ENCODE data around the gene CRY2.

Gene CRY2

DNA sequence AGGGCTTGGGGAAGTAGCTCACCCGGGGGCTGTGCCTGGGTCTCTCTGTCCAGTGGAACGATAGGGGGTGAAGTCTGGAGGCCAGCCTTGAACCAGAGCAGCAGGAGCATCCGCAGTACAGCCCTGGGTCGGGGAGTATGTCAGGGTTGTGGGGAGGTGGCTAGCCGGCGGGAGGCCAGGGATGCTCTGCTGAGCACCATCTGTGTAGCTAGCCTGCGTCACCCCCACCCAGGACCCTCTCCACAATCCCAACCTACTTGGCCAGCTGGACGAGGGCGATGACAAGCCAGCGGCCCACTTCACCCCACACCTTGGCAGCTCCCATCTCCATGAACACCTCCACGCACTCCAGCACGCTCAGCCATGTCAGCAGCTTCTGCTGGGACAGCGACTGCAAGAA lies 68.2 kb downstream of the CRY2 start:
- no peak for TF ChIP-seq FOXM1 (IDR thresholded peaks at IDR 0.05; ENCODE audit: borderline replicate concordance, low read depth)
- TF ChIP-seq EP300 (IDR thresholded peaks at IDR 0.05; ENCODE audit: borderline replicate concordance): no peak
- TF ChIP-seq CREB1 (IDR thresholded peaks at IDR 0.05; ENCODE audit: low read depth): no peak
- no peak for TF ChIP-seq RAD21 (IDR thresholded peaks at IDR 0.05; ENCODE audit: low read depth)
- TF ChIP-seq CEBPB (IDR thresholded peaks at IDR 0.05): no peak
- TF ChIP-seq, protein P1, sequence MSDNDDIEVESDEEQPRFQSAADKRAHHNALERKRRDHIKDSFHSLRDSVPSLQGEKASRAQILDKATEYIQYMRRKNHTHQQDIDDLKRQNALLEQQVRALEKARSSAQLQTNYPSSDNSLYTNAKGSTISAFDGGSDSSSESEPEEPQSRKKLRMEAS (IDR thresholded peaks at IDR 0.05): no peak
- no peak for TF ChIP-seq NFIC (IDR thresholded peaks at IDR 0.05)
- TF ChIP-seq TCF12 (IDR thresholded peaks at IDR 0.05; ENCODE audit: low read depth): no peak
- no peak for TF ChIP-seq TEAD4 (IDR thresholded peaks at IDR 0.05)
- TF ChIP-seq ZBTB7A (IDR thresholded peaks at IDR 0.05; ENCODE audit: low read depth): no peak

DNA sequence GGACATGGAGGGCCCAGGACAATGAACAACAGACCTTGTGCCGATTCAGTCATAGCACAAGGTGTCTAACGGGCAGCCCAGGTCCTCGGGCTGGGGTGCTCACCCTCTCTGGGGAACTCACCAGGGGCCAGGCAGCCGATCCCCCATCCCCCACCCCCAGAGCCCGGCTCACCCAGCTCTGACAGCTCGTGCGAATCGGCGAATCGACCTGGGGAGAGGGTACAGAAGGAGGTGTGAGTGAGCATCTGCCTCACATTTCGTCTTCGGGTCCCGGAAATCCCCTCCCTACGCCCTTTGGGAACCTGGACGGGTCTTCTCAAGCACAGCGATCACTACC lies 70.0 kb downstream of the CRY2 start:
- TF ChIP-seq TAF1 (IDR thresholded peaks at IDR 0.05; ENCODE audit: low read depth): no peak

DNA sequence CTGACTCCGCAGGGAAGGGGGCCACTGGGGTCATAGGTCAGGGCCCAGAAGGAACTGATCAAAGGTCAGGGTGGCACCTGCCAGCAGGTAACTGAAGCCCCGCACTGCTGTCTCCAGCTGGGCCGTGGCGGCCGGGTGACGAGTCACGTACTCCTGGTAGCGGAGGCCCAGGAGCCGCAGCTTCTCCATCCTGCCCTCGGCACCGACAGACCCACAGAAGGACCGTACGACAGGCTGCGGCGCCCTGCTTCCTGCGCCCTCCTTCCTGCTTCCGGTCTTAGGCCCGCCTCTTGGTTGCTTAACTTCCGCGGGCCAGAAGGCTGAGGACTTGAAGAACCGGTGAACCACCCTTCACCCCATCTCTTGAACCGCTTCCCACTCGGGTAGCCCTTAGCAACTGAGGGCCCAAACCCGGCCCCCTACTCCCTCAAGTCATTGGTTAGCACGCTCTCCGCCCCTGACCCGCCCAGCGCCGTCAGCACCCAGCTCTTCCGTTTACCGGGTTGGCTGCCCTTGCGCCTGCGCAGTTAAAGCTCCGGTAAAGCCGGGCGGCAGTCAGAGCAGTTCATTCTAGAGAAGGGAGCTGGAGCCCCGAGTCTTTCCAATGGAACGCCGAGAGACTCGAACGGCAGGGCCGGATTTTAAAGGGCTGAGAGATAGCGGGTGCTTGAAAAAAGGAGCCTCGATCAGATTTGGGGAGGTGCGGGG lies 70.5 kb downstream of the CRY2 start, which contains the start of gene PEX16:
Gene PEX16, minus strand, starts transcription at position 255 of the 708 bp plus-strand sequence. Its CDS starts 66 bp downstream, at position 189.
- TF ChIP-seq, protein P2, sequence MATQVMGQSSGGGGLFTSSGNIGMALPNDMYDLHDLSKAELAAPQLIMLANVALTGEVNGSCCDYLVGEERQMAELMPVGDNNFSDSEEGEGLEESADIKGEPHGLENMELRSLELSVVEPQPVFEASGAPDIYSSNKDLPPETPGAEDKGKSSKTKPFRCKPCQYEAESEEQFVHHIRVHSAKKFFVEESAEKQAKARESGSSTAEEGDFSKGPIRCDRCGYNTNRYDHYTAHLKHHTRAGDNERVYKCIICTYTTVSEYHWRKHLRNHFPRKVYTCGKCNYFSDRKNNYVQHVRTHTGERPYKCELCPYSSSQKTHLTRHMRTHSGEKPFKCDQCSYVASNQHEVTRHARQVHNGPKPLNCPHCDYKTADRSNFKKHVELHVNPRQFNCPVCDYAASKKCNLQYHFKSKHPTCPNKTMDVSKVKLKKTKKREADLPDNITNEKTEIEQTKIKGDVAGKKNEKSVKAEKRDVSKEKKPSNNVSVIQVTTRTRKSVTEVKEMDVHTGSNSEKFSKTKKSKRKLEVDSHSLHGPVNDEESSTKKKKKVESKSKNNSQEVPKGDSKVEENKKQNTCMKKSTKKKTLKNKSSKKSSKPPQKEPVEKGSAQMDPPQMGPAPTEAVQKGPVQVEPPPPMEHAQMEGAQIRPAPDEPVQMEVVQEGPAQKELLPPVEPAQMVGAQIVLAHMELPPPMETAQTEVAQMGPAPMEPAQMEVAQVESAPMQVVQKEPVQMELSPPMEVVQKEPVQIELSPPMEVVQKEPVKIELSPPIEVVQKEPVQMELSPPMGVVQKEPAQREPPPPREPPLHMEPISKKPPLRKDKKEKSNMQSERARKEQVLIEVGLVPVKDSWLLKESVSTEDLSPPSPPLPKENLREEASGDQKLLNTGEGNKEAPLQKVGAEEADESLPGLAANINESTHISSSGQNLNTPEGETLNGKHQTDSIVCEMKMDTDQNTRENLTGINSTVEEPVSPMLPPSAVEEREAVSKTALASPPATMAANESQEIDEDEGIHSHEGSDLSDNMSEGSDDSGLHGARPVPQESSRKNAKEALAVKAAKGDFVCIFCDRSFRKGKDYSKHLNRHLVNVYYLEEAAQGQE (IDR thresholded peaks at IDR 0.05; ENCODE audit: low read depth): no peak
- 0 out of 2 replicates have a peak, but pooled peaks have one; percentile 1 for TF ChIP-seq RAD21 (IDR thresholded peaks at IDR 0.05; ENCODE audit: low read depth)
- no peak for TF ChIP-seq TEAD4 (IDR thresholded peaks at IDR 0.05)
- TF ChIP-seq NFIC (IDR thresholded peaks at IDR 0.05): peak; percentile 53
- peak; percentile 45; the same call in 1 of the 2 replicates for TF ChIP-seq TCF12 (IDR thresholded peaks at IDR 0.05; ENCODE audit: low read depth)
- TF ChIP-seq CEBPB (IDR thresholded peaks at IDR 0.05): peak; percentile 98
- TF ChIP-seq, protein P3, sequence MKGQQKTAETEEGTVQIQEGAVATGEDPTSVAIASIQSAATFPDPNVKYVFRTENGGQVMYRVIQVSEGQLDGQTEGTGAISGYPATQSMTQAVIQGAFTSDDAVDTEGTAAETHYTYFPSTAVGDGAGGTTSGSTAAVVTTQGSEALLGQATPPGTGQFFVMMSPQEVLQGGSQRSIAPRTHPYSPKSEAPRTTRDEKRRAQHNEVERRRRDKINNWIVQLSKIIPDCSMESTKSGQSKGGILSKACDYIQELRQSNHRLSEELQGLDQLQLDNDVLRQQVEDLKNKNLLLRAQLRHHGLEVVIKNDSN (IDR thresholded peaks at IDR 0.05): no peak
- peak; percentile 54; the same call in 1 of the 2 replicates for TF ChIP-seq FOXM1 (IDR thresholded peaks at IDR 0.05; ENCODE audit: borderline replicate concordance, low read depth)
- TF ChIP-seq TAF1 (IDR thresholded peaks at IDR 0.05; ENCODE audit: low read depth): peak; percentile 70
- no peak for TF ChIP-seq EGR1 (IDR thresholded peaks at IDR 0.05)
- TF ChIP-seq EP300 (IDR thresholded peaks at IDR 0.05; ENCODE audit: borderline replicate concordance): 0 out of 2 replicates have a peak, but pooled peaks have one; percentile 25
- TF ChIP-seq ZBTB7A (IDR thresholded peaks at IDR 0.05; ENCODE audit: low read depth): 0 out of 2 replicates have a peak, but pooled peaks have one; percentile 13
- TF ChIP-seq, protein P1 (IDR thresholded peaks at IDR 0.05): peak; percentile 59
- peak; percentile 27; the same call in 1 of the 2 replicates for TF ChIP-seq CREB1 (IDR thresholded peaks at IDR 0.05; ENCODE audit: low read depth)

DNA sequence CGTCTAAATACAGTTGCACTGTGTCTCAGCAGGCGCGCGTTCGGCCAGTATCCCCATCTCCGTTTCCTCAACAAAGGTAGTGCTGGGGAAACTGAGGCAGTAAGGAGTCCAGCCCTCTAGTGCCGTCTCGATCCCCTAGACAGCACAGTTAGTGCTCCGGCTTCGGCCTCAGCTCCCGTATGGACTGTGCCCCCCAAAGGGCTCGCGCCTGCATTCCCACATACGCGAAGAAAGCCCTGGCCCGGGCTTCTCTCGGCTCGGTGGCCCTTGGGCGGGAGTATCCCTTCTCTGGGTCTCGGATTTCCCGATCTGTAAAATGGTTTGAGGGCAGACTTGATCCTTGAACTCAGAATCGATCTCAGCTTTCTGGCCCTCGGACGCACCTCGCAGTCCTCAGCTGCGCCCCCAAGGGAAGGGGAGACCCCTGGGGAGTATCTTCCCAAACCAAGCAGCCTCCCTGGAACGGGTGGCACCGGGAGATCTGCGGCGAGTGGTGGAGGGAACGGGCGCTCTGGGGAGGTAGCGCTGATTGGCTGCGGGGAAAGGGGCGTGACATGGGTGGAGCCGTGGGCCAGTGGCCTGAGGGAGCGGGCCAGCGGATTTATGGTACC lies 71.2 kb downstream of the CRY2 start:
- TF ChIP-seq RAD21 (IDR thresholded peaks at IDR 0.05; ENCODE audit: low read depth) (no peak), EP300 (IDR thresholded peaks at IDR 0.05; ENCODE audit: borderline replicate concordance) (no peak), TEAD4 (IDR thresholded peaks at IDR 0.05) (no peak), YY1 (IDR thresholded peaks at IDR 0.05; ENCODE audit: low read depth) (peak; percentile 20; the same call in 1 of the 2 replicates), EGR1 (IDR thresholded peaks at IDR 0.05) (no peak), NFIC (IDR thresholded peaks at IDR 0.05) (no peak), ZBTB7A (IDR thresholded peaks at IDR 0.05; ENCODE audit: low read depth) (peak; percentile 54; the same call in 1 of the 2 replicates), TAF1 (IDR thresholded peaks at IDR 0.05; ENCODE audit: low read depth) (no peak), CREB1 (IDR thresholded peaks at IDR 0.05; ENCODE audit: low read depth) (no peak), FOXM1 (IDR thresholded peaks at IDR 0.05; ENCODE audit: borderline replicate concordance, low read depth) (no peak), TCF12 (IDR thresholded peaks at IDR 0.05; ENCODE audit: low read depth) (no peak), CEBPB (IDR thresholded peaks at IDR 0.05) (no peak)
- TF ChIP-seq, protein P2 (IDR thresholded peaks at IDR 0.05; ENCODE audit: low read depth): no peak
- TF ChIP-seq, protein P1 (IDR thresholded peaks at IDR 0.05): 0 out of 2 replicates have a peak, but pooled peaks have one; percentile 45
- TF ChIP-seq, protein P3 (IDR thresholded peaks at IDR 0.05): no peak
